DMS53 treated with DMSO at 0.1 percent for 48 hours (cell line): Measurements from ENCODE around the gene XKR7.

Experiments
- DNase-seq: peaks from one replicate; lab custom pipeline; 2025; ENCODE audit not compliant: unreplicated experiment; lab: John Stamatoyannopoulos, UW

Gene XKR7

DNA sequence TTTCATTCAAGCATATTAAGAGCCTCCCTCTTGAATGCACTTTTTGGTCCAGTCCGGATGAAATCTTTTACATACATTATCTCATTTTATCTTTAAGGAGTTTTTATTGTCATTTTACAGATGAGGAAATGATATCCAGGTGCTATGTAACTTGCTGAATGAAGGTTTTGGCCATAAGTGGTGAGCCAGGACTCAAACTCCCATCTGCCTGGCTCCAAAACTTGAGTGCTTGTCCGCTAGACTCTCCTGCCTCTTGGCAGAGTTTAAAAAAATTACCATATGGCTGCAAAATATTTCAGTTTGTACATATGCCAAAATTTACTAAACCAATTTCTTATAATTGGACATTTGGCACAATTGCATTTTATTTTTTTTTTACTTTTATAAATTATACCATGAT lies 28.3 kb upstream of the XKR7 start:
- no peak for DNase-seq

DNA sequence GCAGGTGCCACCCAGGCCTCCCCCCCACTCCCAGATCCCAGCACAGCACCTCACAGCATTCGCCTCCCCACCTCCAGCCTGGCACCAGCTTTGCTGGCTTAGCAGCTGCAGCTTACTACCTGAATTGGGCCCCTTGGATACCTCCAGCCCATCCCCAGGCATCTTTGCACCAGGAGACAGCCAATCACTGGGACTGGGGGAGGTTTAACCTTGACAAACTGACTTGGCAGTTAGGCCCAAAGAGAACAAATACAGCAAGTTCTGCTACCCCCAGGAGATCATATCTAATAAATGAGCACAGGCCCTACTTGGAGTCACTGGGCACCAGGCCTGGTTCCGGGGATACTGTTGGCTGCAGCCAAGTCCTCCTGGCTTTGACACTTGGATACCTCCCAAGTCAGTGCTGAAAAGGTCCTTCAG lies 24.9 kb upstream of the XKR7 start:
- no peak for DNase-seq

- no peak for DNase-seq
Measured at GRCh38 chr20:31945319-31945718, 22.6 kb upstream of the XKR7 start.

GRCh38 chr20:31945785-31946184 lies 22.2 kb upstream of the XKR7 start:
- no peak for DNase-seq

DNA sequence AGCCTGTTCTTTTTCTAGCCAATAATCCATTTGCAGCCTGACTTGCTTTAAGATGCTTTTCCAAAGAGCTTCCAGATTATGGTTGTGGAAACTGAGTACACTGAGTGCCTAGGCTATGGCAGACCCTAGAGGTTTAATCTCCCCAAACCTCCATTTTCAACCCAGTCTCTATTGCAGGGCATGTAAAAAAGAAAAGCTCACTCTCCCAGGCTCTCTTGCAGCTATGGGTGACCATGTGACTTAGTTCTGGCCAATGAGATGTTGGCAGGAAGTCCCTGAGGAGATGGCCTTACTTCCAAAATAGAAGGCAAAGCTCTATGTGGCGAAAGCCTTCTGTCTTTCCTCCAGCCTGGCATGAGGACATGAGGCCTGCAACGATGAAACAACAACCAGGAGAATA lies 19.9 kb upstream of the XKR7 start:
- DNase-seq: no peak

DNA sequence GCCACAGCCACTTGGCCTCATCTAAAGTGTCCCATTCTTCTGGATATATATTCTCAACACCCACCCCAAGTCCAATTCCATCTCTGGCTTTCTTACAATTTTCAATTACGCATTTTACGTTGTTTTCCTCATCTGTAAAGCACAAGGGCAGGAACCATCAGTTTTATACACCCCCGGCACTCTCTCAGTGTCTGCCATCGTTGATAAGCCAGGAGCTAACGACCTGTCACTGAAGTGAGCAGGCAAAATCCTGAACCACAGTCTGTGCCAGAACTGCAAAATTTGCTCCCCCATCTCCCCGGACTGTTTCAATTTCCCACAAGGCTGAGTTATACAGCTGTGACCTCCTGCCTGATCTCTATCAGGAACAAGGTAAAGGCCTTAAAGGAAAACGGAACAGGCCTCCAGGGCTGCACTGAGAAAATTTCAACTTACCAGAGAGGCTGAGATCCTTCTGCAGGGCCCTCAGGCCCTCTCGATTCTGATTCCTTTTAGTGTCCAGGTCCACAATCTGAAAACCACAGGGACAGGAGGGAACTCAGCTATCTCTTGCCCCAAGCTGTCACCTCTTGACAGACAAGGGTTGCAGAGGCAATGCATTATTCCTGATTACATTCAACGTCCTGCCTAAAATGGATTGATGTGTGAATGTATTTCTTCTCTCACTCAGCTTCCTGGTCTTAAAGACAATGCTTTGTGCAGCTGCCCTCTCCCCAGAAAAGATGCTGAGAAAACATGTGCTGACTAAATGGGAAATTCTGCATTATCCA lies 17.9 kb upstream of the XKR7 start:
- DNase-seq: no peak

- no peak for DNase-seq
Measured at GRCh38 chr20:31951203-31951529, 16.8 kb upstream of the XKR7 start.

DNA sequence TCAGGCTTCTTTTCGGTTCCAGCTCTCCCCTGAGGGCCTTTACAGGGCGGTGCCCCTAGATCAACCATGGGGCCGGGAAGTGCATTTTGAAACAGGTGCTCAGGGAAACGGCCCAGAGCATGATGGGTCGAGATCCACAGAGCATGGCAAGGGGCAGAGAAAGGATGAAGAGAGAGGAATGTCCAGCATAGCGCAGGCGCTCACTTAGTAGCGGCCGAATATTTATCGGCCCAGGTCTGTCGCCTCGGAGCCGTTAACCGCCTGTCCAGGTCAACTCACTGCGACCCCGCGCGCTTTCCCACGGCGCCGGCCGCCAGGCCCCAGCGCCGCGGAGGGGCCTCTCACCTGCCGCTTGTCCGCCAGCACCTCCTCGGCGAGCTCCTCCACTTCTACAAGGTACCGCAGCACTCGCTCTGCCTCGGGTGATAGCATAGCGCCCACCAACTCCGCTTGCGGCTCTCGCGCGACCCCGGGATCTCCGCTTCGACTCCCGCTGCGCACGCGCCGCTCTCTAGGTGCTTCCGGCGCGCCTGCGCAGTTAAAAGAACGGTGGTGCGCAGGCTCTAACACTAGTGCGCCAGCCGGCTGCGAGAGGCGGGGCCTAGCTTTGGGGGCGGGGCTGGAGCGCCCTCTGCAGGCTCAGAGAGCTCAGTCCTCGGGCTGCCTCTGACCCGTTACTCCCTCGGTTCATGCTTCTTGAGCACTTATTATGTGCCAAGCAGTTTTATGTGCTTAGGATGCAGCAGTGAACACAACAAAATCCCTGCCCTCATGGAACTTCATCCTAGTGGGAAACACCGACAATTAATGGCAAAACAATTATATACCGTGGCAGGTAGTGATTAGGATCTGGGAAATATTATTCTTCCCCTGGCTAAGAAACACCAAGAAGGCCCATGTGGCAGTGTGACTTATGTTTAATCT lies 16.2 kb upstream of the XKR7 start, which contains the start of gene PDRG1:
Gene PDRG1 (minus strand): TSS at position 517 of the 924 bp plus-strand sequence. CDS start 85 bp downstream, at position 432.
- peak; percentile 92 for DNase-seq

DNA sequence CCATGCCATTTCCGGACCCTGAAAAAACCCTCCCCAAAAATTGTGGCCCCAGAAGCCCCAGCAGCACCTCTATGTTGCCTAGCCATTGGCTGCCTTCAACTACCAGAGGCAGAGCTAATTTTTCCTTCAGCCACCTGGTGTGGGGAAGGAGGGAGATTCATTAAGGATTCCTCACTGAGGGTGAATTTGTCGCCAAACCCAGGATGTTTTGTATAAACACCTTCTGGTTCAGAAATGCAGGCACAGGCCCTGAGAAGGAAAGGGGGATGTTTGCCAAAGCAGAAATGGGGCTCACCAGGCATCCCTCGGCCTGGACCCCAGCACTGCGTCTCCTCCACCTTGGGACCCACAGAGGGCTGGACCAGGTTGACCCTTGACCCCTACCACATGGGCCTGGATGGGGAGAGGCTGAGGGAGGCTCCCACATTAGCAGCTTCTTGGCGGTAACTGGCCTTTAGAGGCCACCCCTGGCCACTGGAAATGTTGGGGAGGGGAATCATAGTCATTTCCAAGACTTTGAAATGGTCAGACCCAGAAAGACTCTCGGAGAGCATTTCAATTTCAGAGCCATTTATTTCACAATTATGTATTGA lies 14.3 kb upstream of the XKR7 start:
- no peak for DNase-seq

GRCh38 chr20:31954500-31954899 lies 13.5 kb upstream of the XKR7 start:
- no peak for DNase-seq

- DNase-seq: no peak
Measured at GRCh38 chr20:31956556-31957526, 11.1 kb upstream of the XKR7 start.

DNA sequence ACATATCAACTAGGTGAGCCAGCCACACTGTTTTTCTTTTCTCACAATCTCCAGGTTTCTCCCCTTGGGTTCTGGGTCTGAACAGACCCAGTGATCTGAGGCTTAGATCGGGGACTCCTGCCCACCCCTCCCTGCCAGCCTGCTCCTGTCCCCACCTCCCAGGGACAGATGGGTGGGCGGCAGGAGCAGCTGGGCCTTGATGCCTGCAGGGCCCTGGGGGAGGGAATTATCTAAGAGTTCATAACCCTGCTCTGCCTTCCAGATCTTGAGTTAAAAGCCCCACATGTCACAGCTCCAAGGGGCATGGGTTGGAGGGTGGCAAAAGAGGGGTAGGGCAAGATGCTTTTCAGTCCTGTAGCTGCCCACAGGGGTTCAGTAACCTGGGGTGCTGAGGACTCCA lies 5.2 kb upstream of the XKR7 start:
- no peak for DNase-seq

DNA sequence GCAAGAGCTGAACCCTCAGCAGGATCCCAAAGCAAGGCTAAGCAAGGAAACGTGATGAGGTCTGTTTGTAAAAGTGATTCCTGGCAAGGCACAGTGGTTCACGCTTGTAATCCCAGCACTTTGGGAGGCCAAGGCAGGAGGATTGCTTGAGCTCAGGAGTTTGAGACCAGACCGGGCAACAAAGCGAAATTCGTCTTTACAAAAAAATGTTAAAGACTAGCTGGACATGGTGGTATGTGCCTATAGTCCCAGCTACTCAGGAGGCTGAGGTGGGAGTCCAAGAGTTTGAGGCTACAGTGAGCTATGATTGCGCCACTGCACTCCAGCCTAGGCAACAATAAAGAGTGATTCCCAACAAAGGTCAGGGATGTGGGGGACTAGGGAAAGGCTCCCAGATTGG lies 4.1 kb upstream of the XKR7 start:
- DNase-seq: no peak

- no peak for DNase-seq
Measured at GRCh38 chr20:31966991-31967655, 828 bp upstream of the XKR7 start.

- DNase-seq: peak; percentile 49
Measured at GRCh38 chr20:31968291-31969126, 558 bp downstream of the XKR7 start.

GRCh38 chr20:31969991-31970390 lies 2.0 kb downstream of the XKR7 start:
- no peak for DNase-seq

- no peak for DNase-seq
Measured at GRCh38 chr20:31972471-31973021, 4.6 kb downstream of the XKR7 start.

- DNase-seq: no peak
Measured at GRCh38 chr20:31974296-31974695, 6.3 kb downstream of the XKR7 start.

DNA sequence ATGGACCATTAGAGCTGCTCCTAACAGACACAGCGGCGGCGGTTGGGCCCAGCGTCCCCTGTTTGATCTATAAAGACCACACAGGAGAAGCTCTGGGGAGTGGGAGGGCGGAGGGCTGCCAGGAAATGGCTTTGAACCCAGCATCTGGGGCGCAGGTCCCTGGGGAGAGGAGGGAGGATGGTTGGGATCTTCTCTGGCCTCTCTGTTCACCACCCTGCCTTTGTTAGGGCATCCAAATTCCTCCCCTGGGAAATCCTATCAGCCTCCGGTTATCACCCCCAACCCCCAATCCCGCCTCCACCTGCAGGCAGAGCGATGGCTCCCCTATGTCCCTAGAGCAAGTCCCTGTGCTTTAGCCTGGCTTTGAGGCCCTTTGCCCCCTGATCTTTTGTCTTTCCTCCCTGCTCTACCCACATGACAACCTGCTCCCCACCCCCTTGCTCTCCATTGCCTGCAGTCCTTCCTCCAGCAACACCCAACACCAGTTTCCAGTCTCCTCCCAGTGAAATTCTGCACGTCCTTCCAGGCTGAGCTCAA lies 7.1 kb downstream of the XKR7 start:
- no peak for DNase-seq
